ENCODE measurements around the gene PDXK. TPM values are rescaled to one million over a fixed set of nuclear protein-coding genes. Genes with fewer than 3 reads are reported as not detected.

PDXK gene
- total RNA-seq, 2 experiments from 2014 or later: 126 to 131 TPM

DNA sequence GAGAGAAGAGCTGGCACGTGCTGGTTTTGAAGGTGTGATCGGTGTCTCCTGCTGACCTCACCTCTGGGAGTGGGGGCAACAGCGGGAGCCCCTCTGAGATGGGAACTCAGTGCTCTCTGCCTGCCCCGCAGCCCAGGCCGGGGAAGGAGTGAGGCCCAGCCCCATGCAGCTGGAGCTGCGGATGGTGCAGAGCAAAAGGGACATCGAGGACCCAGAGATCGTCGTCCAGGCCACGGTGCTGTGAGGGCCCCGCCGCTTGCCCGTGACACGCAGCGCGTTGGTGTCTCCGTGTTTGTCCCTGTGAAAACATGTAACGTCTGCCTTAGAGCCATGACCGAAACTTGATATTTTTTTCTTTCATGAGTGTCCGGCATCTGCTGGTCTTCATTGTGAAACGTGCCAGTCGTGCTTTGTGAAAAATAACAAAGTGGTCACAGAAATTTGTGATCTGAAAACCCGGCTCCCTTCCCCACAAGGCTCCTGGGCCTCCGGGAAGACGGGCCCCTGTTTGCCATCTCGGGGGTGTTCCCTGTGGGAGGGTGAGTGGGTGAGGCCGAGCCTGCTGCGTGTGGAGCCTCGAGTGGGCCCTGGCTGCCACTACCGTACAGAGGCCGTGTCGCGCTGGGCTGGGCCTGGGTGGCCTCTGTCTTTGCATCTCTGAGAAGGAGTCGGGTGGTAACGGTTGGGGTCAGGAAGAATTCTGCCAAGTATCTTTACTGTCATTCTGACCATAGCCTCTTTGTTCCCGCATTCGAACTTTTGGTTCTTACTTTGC is 37.1 kb downstream of the PDXK start:
- no peaks in the 10 kb centered on the region for H3K9me3 Mint-ChIP-seq
- no peak overlapping the region for H3K27ac Mint-ChIP-seq
- POLR2A ChIA-PET: no interaction called here
- H3K4me1 Mint-ChIP-seq (ENCODE audit: low read depth): no peaks in the 10 kb centered on the region
- no peak overlapping the region for H3K4me3 Mint-ChIP-seq
- CTCF ChIA-PET: no interaction called here
- peaks cover 19% of the 10 kb centered on the region for H3K36me3 Mint-ChIP-seq
- intact Hi-C loops (cut with micrococcal nuclease): no loop called here
- DNase-seq: no peak
- no peaks in the 10 kb centered on the region for H3K27me3 Mint-ChIP-seq

DNA sequence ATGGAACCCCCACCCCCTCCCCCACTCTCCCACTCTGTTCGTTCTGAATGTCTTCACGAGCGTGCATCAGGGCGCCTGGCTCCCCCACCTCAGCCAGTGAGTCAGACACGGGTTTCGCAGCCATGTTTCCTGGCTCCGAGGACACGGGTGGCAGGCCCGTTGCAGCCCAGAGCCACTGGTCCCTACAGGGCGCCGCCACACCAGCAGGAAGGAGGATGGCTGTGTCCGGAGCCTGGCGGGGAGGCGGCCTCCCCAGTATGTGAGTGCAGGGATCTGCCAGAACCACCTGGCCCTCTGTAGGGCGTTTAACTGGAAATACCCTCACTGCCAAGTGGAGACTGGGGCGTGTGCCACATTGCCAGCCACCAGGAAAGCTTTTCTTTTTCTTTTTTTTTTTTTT is 38.7 kb downstream of the PDXK start:
- H3K27me3 Mint-ChIP-seq: no peaks in the 10 kb centered on the region
- peaks cover 19% of the 10 kb centered on the region for H3K36me3 Mint-ChIP-seq
- intact Hi-C loops (cut with micrococcal nuclease): no loop called here
- POLR2A ChIA-PET: no interaction called here
- no peak for DNase-seq
- H3K27ac Mint-ChIP-seq: no peak overlapping the region
- no peak overlapping the region for H3K4me3 Mint-ChIP-seq
- no peaks in the 10 kb centered on the region for H3K4me1 Mint-ChIP-seq (ENCODE audit: low read depth)
- H3K9me3 Mint-ChIP-seq: no peaks in the 10 kb centered on the region
- CTCF ChIA-PET: no interaction called here

DNA sequence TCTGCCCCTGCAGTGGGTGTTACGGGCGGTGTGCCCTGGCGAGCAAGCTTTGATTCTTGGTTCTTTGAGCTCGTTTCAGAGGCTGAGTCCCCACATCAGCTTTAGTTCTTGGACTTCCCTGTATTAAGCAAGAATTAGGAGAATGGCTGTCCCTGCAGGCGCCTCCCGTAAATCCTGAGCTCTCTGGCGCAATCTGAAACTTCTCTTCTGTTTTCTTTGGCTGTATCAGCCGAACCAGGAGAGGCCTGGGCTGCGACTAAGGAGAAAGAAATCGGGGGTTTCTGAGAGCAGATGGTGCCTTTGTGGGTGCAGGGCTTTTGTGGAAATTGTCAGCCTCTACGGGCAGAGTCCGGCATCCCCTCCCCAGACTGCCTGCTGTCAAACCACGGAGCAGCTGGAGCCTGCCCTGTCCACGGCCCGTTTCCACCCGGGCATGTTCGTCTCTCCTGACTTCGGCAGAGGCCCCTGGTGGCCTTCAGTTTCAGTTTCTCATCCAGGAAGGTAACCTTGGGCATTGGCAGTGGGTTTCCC is 39.2 kb downstream of the PDXK start:
- DNase-seq: no peak
- intact Hi-C loops (cut with micrococcal nuclease): no loop called here
- ChIA-PET CTCF (no interaction called here), POLR2A (no interaction called here)
- no peaks in the 10 kb centered on the region for H3K4me1 Mint-ChIP-seq (ENCODE audit: low read depth)
- H3K27ac Mint-ChIP-seq: no peak overlapping the region
- no peaks in the 10 kb centered on the region for H3K9me3 Mint-ChIP-seq
- H3K27me3 Mint-ChIP-seq: no peaks in the 10 kb centered on the region
- no peak overlapping the region for H3K4me3 Mint-ChIP-seq
- peaks cover 17% of the 10 kb centered on the region for H3K36me3 Mint-ChIP-seq

DNA sequence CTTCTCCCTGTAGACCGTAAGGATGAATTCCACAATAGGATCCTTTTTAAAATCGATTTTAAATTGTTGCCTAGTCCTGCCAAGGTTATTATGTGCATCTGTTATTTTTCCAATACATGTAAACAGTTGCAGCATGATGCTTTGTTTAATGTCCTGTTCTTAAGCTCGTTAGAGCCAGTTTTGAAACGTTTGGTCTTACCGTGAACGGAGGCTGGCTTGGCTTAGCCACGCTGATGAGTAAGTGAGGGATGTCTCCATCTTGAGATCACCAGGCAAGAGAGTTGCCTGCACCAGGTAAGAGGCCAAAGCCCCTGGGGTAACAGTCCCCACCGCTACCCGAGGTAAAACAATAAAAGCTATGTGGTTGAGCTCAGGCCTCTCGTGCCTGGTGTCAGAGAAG is 39.9 kb downstream of the PDXK start:
- H3K4me1 Mint-ChIP-seq (ENCODE audit: low read depth): no peaks in the 10 kb centered on the region
- ChIA-PET CTCF (interaction anchor here (0.6 kb wide), 1 partner anchor 30 kb away, joined by 3 read pairs; no protein-coding TSS in a partner anchor), POLR2A (no interaction called here)
- H3K4me3 Mint-ChIP-seq: no peak overlapping the region
- no peak for DNase-seq
- H3K27me3 Mint-ChIP-seq: no peaks in the 10 kb centered on the region
- peaks cover 16% of the 10 kb centered on the region for H3K36me3 Mint-ChIP-seq
- intact Hi-C loops (cut with micrococcal nuclease): no loop called here
- no peak overlapping the region for H3K27ac Mint-ChIP-seq
- H3K9me3 Mint-ChIP-seq: no peaks in the 10 kb centered on the region

DNA sequence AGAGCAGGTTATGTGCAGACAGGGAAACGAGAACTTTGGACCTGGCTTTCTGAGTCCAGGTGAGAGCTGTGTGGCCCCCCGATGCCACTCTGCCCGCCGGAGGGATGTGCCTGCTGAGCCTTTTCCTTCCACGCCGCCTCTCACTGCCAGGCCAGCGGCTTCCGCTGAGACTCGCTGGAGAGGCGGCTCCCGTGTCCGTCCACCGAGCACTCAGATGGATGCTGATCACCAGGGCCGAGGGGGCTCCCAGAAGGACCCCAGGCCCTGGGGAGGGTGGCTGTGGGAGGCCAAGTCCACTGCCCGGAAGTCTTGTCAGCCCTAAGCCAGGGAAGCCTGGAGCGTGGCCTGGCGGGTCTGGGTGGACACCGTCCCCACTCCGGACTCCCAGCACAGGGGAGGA is 40.7 kb downstream of the PDXK start:
- intact Hi-C loops (cut with micrococcal nuclease): no loop called here
- Mint-ChIP-seq H3K4me3 (no peak overlapping the region), H3K9me3 (no peaks in the 10 kb centered on the region), H3K27me3 (no peaks in the 10 kb centered on the region), H3K4me1 (ENCODE audit: low read depth) (no peaks in the 10 kb centered on the region), H3K36me3 (peaks cover 11% of the 10 kb centered on the region), H3K27ac (no peak overlapping the region)
- no peak for DNase-seq
- ChIA-PET POLR2A (no interaction called here), CTCF (no interaction called here)

DNA sequence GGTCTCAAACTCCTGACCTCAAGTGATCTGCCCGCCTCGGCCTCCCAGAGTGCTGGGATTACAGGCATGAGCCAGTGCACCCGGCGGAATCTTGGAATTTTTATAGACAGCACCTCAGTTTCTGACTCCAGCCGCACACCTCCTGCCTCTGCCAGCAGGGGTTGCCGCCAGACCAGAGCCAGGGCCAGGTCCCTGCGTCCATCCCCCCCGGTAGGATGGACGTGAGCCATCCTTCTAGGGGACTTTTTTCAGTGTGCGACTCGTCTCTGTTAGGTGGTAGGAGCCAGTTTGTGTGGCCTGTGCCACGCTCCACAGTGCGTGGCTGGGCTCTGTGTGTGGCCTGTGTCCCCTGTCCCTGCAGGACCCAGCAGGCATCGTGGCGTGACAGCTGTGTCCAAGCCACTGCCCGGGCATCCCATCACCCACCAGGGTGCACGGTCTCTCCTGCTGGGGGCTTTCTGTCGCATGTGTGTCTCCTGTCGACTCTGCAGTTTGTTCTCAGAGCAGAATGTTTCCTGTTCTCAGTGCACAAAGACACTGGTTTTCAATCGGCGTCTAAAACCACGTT is 41.5 kb downstream of the PDXK start:
- Mint-ChIP-seq H3K4me1 (ENCODE audit: low read depth) (no peaks in the 10 kb centered on the region), H3K4me3 (no peak overlapping the region), H3K27me3 (no peaks in the 10 kb centered on the region), H3K27ac (no peak overlapping the region), H3K36me3 (peaks cover 10% of the 10 kb centered on the region), H3K9me3 (no peaks in the 10 kb centered on the region)
- POLR2A ChIA-PET: no interaction called here
- CTCF ChIA-PET: no interaction called here
- no peak for DNase-seq
- intact Hi-C loops (cut with micrococcal nuclease): no loop called here

DNA sequence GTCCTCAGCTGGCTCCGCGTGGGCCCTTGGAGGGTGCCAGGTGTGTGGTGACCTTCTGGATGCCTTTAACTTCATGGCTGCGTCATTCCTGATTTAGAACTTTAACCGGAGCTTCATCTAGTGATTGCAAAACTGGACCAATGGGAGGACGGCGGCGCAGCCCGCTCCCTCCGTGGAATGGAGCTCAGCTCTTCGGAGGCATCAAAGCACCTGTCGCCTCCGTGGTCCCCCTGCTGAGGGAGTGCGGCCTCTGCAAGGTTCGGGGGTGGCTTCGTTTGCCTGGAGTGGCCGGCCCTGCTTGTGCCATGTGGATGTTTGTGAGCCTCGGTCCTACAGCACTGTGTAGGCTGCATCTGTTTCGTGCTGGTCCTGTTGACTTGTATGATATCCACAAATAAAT is 43.0 kb downstream of the PDXK start:
- intact Hi-C loops (cut with micrococcal nuclease): no loop called here
- no peak for DNase-seq
- peaks cover 3% of the 10 kb centered on the region for H3K36me3 Mint-ChIP-seq
- H3K27ac Mint-ChIP-seq: no peak overlapping the region
- no peak overlapping the region for H3K4me3 Mint-ChIP-seq
- CTCF ChIA-PET: no interaction called here
- no peaks in the 10 kb centered on the region for H3K27me3 Mint-ChIP-seq
- POLR2A ChIA-PET: interaction anchor here (1.0 kb wide), 1 partner anchor 9 kb away, joined by 3 read pairs; no protein-coding TSS in a partner anchor
- H3K4me1 Mint-ChIP-seq (ENCODE audit: low read depth): no peaks in the 10 kb centered on the region
- no peaks in the 10 kb centered on the region for H3K9me3 Mint-ChIP-seq

DNA sequence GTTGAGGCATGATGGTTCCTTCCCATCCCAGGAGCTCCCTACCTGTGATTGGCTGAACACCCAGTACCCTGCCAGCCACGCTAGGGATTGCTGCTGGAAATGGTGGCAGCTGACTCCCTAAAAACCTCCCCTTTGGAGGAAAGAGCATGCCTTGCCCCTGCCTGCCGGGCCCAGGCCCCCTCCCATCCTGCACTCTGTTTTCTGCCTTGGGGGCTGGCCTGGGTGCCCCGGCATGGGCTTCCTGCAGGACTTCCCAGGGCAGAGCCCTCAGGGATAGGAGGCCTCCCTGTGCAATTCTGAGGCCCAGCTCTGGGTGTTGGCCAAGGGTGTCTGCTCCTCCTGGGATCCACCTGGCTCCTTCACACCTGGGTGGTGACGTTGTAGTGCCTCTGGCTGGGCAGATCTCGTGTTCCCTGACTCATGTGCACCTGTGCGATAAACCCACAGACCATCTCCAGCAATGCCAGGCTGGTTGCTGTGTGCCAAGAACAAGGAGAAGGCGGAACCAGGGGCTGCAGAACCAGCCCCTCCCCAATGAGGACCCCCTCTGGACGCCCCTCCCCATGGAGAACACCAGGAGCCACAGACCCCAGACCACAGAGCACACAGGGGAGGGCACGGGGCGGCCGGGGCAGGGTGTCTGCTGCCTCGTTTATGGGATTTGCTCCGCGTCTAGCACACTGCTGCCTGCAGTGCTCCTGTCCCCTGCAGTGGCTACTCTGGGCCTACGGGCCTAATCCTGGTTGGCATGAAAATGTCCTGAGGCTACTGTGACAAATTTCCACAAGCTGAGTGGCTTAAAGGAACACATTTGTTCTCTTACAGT is 43.6 kb downstream of the PDXK start:
- Mint-ChIP-seq H3K4me3 (no peak overlapping the region), H3K27ac (no peak overlapping the region), H3K4me1 (ENCODE audit: low read depth) (no peaks in the 10 kb centered on the region), H3K36me3 (peaks cover 3% of the 10 kb centered on the region), H3K9me3 (no peaks in the 10 kb centered on the region), H3K27me3 (no peaks in the 10 kb centered on the region)
- intact Hi-C loops (cut with micrococcal nuclease): no loop called here
- no peak for DNase-seq
- CTCF ChIA-PET: no interaction called here
- POLR2A ChIA-PET: interaction anchor here (1.0 kb wide), 1 partner anchor 9 kb away, joined by 3 read pairs; no protein-coding TSS in a partner anchor

DNA sequence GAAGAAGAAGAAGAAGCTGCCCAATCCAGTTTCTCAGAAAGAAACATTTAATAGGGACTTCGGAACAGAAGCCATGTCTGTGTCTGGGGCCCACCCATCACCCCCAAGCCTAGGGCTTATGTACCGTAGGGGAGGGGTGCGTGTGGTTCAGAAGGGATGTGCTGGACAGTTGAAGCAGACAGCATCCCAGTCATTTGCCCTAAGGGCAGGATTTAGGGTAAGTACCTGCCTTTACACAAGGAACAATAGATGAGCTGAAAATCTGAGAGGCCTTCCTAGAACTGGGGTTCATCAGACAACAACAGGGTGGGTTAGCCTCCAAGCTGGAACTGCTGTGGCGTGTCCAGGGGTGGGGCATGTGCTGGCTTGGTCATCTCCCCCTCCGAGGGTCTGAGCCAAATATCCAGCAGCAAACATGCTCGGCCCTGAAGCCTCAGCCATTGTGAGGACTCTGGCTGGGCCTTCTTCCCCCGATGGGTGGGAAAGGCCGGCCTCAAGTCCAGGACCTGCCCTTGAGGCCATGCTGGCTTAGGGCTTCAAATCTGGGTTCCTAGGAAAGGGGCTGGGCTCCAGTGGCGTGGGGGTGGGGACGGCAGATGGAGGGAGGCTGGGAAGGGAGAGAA is 45.1 kb downstream of the PDXK start:
- Mint-ChIP-seq H3K27ac (no peak overlapping the region), H3K9me3 (no peaks in the 10 kb centered on the region), H3K4me1 (ENCODE audit: low read depth) (no peaks in the 10 kb centered on the region), H3K27me3 (no peaks in the 10 kb centered on the region), H3K36me3 (peaks cover 3% of the 10 kb centered on the region), H3K4me3 (no peak overlapping the region)
- intact Hi-C loops (cut with micrococcal nuclease): no loop called here
- no peak for DNase-seq
- POLR2A ChIA-PET: no interaction called here
- CTCF ChIA-PET: no interaction called here

DNA sequence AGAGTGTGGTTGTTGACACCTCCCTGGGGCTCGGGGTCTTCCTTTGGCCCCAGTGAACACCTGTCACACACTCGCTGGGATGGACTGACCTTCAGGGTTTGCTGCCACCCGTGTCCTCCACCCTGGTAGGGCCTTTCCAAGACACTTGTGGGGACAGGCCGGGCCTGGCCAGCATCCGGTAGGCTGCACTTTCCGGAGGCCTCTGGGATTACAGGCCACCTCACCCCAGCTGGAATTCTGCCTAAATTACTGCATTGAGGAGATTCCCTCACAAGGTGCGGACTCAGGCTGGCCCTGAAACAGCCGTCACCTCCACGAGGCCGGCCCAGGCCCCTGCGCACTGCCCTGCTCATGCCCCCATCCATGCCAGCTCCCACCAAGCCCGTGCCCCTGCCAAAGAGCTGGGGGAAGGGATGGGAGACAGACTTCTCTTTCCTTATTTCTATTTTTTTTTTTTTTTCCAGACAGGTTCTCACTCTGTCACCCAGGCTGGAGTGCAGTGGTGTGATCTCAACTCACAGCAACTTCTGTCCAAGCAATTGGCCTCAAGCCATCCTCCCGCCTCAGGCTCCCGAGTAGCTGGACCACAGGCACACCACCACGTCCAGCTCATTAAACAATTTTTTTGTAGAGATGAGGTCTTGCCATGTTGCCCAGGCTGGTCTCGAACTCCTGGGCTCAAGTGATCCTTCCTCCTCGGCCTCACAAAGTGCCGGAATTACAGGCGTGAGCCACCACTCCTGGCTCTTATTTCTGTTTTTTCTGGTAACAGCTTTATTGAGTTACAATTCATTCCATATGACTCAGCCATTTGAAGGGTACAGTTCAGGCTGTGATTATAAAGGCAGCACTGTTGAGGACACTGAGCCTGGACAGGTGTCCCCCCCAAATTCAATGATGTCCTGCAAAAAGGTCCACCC is 45.9 kb downstream of the PDXK start:
- H3K27ac Mint-ChIP-seq: no peak overlapping the region
- DNase-seq: no peak
- peaks cover 3% of the 10 kb centered on the region for H3K36me3 Mint-ChIP-seq
- CTCF ChIA-PET: no interaction called here
- no peaks in the 10 kb centered on the region for H3K9me3 Mint-ChIP-seq
- H3K27me3 Mint-ChIP-seq: no peaks in the 10 kb centered on the region
- POLR2A ChIA-PET: no interaction called here
- H3K4me3 Mint-ChIP-seq: no peak overlapping the region
- no peaks in the 10 kb centered on the region for H3K4me1 Mint-ChIP-seq (ENCODE audit: low read depth)
- intact Hi-C loops (cut with micrococcal nuclease): no loop called here

DNA sequence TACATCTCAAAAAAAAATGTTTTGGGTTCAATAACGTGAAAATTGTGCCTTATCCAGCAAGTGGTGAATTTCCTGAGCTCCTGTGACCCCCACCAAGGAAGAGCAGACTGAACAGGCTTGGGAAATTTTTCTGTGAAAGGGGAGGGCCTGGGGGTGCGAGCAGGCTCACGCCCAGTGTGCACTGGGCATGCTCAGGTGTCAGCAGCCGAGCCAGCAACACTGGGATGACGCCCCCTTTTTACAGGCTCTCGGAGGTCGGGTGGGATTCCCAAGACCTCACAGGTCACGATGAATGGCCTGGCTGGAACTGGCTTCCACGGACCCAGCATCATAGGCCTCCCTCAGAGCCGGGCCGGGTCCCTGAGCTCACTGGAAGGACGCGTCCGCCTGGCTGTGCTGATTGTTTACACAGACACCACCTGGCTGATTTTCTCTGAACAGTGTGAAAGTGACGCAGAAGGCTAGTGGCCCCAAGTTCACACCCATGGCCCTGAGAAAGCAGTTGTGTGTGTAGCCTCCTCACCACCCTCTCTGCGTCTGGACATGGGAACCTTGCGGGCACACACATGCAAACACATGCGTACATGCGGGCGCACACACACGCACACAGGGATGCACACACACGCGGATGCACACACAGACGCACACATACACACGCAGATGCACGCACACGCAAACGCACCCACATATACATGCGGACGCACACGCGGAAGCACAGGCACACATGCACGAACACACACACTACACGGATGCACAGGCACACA is 48.0 kb downstream of the PDXK start:
- intact Hi-C loops (cut with micrococcal nuclease): no loop called here
- Mint-ChIP-seq H3K27ac (no peak overlapping the region), H3K9me3 (no peaks in the 10 kb centered on the region), H3K27me3 (no peaks in the 10 kb centered on the region), H3K4me1 (ENCODE audit: low read depth) (peaks cover 2% of the 10 kb centered on the region), H3K36me3 (peaks cover 3% of the 10 kb centered on the region), H3K4me3 (no peak overlapping the region)
- CTCF ChIA-PET: interaction anchor here (0.9 kb wide), 1 partner anchor 171 kb away, joined by 3 read pairs; no protein-coding TSS in a partner anchor
- POLR2A ChIA-PET: no interaction called here
- DNase-seq: no peak

Data from activated CD4-positive, alpha-beta memory T cell treated with anti-CD3 and anti-CD28 coated beads for 36 hours (primary cell).